Colon (tissue), 2 donors: ENCODE results near the gene SASS6.

Experiments used
- FAIRE-seq: peaks from 2 replicates; lab custom pipeline; 2012; peaks lifted over from hg19 to GRCh38; lab: Jason Lieb, UNC
- donor health status: control.
- donor health status: control.

The SASS6 gene

DNA sequence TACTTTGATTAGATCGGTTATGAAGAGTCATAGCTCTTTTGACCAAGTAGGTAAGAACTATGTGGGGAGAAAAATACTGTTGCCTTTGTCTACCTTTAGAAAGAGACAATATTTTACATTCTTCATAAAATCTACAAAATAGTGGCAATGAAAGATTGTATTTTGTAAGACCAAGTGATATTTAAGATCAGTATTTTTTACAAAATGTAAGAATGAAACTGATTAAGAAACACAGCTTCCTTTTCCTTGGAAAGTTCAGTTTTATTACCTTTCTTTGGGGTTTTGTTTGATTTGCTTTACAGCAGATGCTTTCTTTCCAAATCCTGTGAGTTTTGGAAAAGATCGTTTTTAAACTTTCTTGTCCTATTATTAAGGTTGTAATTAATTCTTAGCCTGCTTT is 93.1 kb downstream of the SASS6 start:
- peak; percentile 21 for FAIRE-seq

DNA sequence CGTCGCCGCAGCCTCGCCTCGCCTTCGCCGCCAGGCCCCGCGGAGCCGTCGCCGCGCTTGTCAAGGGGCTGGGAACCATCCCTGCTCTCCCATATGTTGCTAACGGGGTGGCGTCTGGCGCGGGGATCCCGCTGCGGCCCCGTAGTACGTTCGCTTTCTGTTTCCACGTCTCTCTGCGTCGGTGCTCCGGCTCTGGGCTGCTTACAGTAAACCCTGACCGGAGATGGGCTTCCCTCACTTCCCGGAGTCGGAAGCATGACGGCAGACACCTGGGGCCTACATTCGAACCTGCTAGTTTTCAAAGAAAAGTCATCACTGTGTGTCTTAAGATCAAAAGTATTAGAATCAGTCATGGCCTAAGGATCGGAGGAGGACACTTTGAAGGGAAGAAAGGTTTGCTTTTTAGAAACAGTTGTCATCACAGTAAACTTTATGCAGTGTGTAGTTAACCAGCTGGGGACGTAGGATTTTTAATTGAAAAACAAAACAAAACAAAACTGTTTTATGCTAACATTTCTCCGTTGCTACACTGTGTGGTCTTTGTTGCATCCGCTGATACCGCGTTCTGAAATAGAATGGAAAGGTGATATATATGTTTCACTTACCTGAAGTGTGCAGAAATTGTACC is 94.0 kb downstream of the SASS6 start:
- FAIRE-seq: no peak

DNA sequence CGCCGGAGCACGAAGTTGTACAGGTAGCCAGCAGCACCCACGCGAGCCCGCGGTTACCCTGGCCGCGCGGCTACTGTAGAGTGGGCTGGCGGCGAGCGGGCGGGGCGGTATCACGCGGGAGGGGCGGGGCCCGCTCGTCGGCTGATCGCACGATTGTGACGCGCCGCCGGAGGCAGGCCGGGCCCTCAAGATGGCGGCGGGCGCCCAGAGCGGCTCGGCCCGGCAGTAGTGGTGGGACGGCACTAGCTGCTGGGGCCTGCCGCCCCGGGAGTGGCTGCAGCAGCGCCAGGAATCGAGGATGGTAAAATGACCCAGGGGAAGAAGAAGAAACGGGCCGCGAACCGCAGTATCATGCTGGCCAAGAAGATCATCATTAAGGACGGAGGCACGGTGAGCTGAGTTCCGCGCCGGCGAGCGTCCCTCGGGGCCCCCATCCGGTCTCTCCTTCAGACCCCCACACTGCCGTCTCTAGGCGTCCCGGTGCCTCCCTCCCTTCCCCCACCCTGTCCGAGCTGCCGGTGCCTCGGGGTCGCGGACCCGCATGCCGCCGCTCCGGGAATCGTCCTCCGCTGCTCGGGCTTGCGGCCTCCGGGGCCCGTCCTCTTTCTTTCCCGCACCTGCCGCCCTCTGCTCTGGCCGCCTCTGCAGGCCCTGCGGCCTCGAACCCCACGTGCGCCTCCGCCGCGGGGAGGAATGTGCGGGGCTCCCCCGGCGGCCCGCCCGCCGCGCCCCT is 94.6 kb downstream of the SASS6 start:
- no peak for FAIRE-seq

DNA sequence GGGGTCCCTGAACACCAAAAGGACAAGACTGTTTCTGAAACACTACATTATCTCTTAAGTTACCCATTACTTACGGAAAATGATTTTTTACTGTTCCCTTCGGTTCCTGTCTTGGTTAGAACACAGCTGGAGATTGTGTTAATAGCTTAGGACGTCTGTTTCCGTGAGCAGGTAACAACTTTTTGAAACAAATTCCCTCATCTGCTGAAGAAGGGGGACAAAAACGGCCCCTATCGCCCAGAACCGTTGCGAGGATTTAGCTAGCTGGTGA is 95.1 kb downstream of the SASS6 start:
- no peak for FAIRE-seq

DNA sequence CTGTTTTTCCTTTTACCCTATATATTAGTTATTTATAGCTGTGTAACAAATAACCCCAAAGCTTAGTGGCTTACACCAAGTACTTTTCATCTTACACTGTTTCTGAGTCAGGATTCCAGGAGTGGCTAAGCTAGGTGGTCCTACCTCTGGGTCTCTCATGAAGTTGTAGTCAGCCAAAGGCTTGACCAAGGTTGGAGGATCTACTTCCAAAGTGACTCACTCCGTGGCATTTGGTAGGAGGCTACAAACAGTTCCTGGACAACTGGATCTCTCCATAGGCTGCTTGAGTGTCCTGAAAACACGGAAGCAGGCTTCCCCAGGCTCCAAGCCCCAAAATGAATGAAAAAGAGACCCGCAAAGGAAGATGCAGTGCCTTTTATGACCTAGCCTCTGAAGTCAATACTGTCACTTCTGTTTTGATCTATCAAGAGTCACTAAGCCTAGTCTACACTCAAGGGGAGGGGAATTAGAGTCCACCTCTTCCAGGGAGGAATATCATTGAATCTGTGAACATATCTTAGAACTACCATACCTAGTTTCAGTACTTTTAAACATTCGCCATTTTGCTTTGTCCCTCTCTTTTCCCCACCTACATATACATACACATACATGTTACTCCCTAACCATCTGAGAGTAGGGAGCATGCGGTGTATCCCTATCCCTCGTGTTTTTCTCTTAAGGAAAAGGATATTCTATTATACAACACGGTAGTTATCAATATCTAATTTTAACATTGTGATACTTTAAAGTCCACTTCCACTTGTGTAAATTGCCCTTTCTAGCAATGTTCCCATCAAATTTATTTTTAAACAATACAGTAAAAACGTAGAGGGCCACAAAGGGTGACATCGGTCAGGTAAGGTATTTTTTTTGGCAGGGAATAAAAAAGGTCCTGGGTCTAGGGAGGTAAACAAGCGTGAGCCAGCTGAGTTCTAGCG is 95.7 kb downstream of the SASS6 start:
- no peak for FAIRE-seq

DNA sequence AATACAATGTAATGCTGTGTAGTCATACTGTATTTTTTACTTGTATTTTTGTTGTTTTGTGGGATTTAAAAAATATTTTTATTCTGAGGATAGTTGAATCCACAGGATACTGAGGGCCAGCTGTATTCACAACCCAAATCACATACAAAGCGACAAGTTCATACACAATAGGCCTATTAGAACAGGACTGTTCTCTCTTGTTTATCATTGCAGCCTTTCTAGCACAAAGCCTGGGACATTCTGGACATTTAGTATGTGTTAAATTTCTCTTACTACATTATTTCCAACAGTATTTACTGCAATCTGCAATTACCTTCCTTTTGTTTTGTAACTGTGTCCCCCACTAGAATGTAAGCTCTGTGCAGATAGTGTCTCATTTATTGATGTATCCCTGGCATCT is 97.5 kb downstream of the SASS6 start:
- FAIRE-seq: no peak

DNA sequence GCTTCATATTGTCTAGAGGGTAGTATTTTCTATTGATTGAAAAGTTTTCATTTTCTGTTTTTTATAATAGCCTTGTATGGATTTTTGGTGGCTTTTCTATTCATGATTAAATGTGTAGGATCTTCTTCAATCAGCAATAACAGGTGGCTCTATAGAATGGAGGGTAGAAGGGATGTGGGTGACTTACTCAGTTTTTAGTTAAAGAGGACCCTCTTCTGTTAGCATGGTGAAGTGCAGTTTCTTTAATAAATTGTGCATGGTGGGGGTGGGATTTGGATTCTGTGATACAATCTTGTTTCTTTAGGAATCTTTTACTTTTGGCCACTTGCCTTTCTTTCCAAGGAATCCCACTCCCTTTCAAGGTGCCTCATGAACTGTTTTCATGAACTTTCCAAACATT is 98.3 kb downstream of the SASS6 start:
- FAIRE-seq: no peak
